H1 (cell line): Measurements from ENCODE around the gene BCAS4. TPM values are rescaled to one million over a fixed set of nuclear protein-coding genes. Genes with fewer than 3 reads are reported as not detected.

Source experiments
- CTCF ChIA-PET: fragments of 300-600 bp; sonication (Branson Sonifier 250); formaldehyde crosslinking; loops from one replicate; lab custom pipeline; 2021; ENCODE audit not compliant: partially characterized antibody; lab: Charles Lee
- POLR2A ChIA-PET: fragments of 300-600 bp; sonication (Branson Sonifier 250); formaldehyde crosslinking; loops from one replicate; lab custom pipeline; 2021; ENCODE audit warnings: inconsistent platforms; ENCODE audit not compliant: partially characterized antibody; lab: Charles Lee
- DNase-seq, 2 experiments: peaks; one replicate each; pipeline versions ENCODE4 v3.0.0 to v3.0.0-alpha.2; 2010 to 2022; ENCODE audit warnings: low spot score in 2 of 2, low read depth in 1 of 2, mixed read lengths in 1 of 2
- FAIRE-seq: peaks from 2 replicates; lab custom pipeline; 2011; peaks lifted over from hg19 to GRCh38; lab: Jason Lieb, UNC
- H2AFZ ChIP-seq: 2 replicates; pipeline ENCODE4 v1.8.1; 2012; ENCODE audit warnings: low read length, inconsistent platforms
- H2AK5ac ChIP-seq: 2 replicates; pipeline ENCODE4 v1.6.1; 2013; ENCODE audit warnings: low read depth, low read length
- H2BK120ac ChIP-seq: replicated peaks from 2 replicates; pipeline ENCODE3; 2013; ENCODE audit warnings: low read depth, low read length, inconsistent platforms
- H2BK12ac ChIP-seq: 2 replicates; pipeline ENCODE4 v1.6.1; 2013; ENCODE audit warnings: low read depth, low read length
- H2BK15ac ChIP-seq: 2 replicates; pipeline ENCODE4 v1.6.1; 2013; ENCODE audit warnings: low read length
- H2BK20ac ChIP-seq: 2 replicates; pipeline ENCODE4 v1.6.1; 2013; ENCODE audit warnings: low read length
- H2BK5ac ChIP-seq: 2 replicates; pipeline ENCODE4 v1.6.1; 2013; ENCODE audit warnings: low read depth, low read length
- H3K14ac ChIP-seq: 2 replicates; pipeline ENCODE4 v1.6.1; 2013; ENCODE audit warnings: inconsistent platforms; ENCODE audit not compliant: insufficient read length
- H3K18ac ChIP-seq: 2 replicates; pipeline ENCODE4 v1.6.1; 2013; ENCODE audit warnings: low read length; ENCODE audit errors: extremely low read depth
- H3K23ac ChIP-seq: 2 replicates; pipeline ENCODE4 v1.6.1; 2013; ENCODE audit warnings: inconsistent platforms; ENCODE audit not compliant: insufficient read length
- H3K23me2 ChIP-seq: 2 replicates; pipeline ENCODE4 v1.6.1; 2013; ENCODE audit warnings: low read depth, low read length
- H3K27ac ChIP-seq: 2 replicates; pipeline ENCODE4 v1.6.1; 2011; ENCODE audit warnings: low read depth, low read length, inconsistent platforms
- H3K27me3 ChIP-seq, 4 experiments: replicated peaks in 1 of 4; 1 replicate in 1 of 4; 2 replicates in 3 of 4; pipeline versions ENCODE4 v1.6.1 to v1.8.1; 2011 to 2013; ENCODE audit warnings: low read length in 3 of 4, mild to moderate bottlenecking in 3 of 4, inconsistent platforms in 2 of 4, mixed read lengths in 2 of 4, moderate library complexity in 1 of 4; ENCODE audit not compliant: control insufficient read depth in 3 of 4, insufficient read depth in 3 of 4; ENCODE audit errors: extremely low read depth in 1 of 4
- H3K36me3 ChIP-seq, 4 experiments: 2 replicates each; pipeline versions ENCODE4 v1.6.1 to v1.8.1; 2011 to 2013; ENCODE audit warnings: mild to moderate bottlenecking in 4 of 4, low read length in 3 of 4, moderate library complexity in 2 of 4, control low read depth in 1 of 4, inconsistent platforms in 1 of 4; ENCODE audit not compliant: insufficient read depth in 4 of 4, control insufficient read depth in 2 of 4
- H3K4ac ChIP-seq: replicated peaks from 2 replicates; pipeline ENCODE3; 2013; ENCODE audit warnings: low read length, low read depth, mixed read lengths, inconsistent platforms; ENCODE audit not compliant: insufficient read length
- H3K4me1 ChIP-seq, 4 experiments: replicated peaks in 1 of 4; 1 replicate in 1 of 4; 2 replicates in 3 of 4; pipeline versions ENCODE4 v1.6.1 to v1.8.1; 2011 to 2013; ENCODE audit warnings: low read length in 3 of 4, inconsistent platforms in 2 of 4, mixed read lengths in 1 of 4; ENCODE audit not compliant: insufficient read depth in 4 of 4, control insufficient read depth in 3 of 4
- H3K4me2 ChIP-seq, 2 experiments: 2 replicates each; pipeline versions ENCODE4 v1.6.1 to v1.8.1; 2011 to 2013; ENCODE audit warnings: low read depth in 2 of 2, low read length in 2 of 2, control low read depth in 1 of 2, inconsistent platforms in 1 of 2, mild to moderate bottlenecking in 1 of 2; ENCODE audit not compliant: insufficient read depth in 1 of 2
- H3K4me3 ChIP-seq, 4 experiments: fragments of 200-600, 300-600 bp in 1 of 4; sonication (generic), shearing (Covaris generic), sonication (Bioruptor Twin) in 1 of 4; 2 replicates each; pipeline versions ENCODE4 v1.5.1 to v1.8.1; 2011 to 2016; ENCODE audit warnings: low read length in 4 of 4, low read depth in 3 of 4, control low read depth in 2 of 4, inconsistent platforms in 2 of 4, mild to moderate bottlenecking in 2 of 4, mixed read lengths in 1 of 4, moderate library complexity in 1 of 4; ENCODE audit not compliant: insufficient read depth in 2 of 4; ENCODE audit errors: extremely low read depth in 1 of 4
- H3K56ac ChIP-seq: replicated peaks from 2 replicates; pipeline ENCODE3; 2013; ENCODE audit warnings: low read depth, mild to moderate bottlenecking, mixed read lengths, low read length, inconsistent platforms; ENCODE audit not compliant: insufficient read length
- H3K79me1 ChIP-seq: 2 replicates; pipeline ENCODE4 v1.6.1; 2013; ENCODE audit warnings: low read depth, low read length, control low read depth
- H3K79me2 ChIP-seq, 2 experiments: 2 replicates each; pipeline versions ENCODE4 v1.6.1 to v1.8.1; 2012 to 2013; ENCODE audit warnings: low read length in 2 of 2, mild to moderate bottlenecking in 2 of 2, inconsistent platforms in 1 of 2; ENCODE audit not compliant: insufficient read depth in 2 of 2, control insufficient read depth in 1 of 2
- H3K9ac ChIP-seq, 4 experiments: replicated peaks in 1 of 4; 1 replicate in 1 of 4; 2 replicates in 3 of 4; pipeline versions ENCODE4 v1.6.1 to v1.8.1; 2011 to 2013; ENCODE audit warnings: low read depth in 3 of 4, low read length in 3 of 4, control low read depth in 2 of 4, mild to moderate bottlenecking in 2 of 4, moderate library complexity in 2 of 4, inconsistent platforms in 1 of 4; ENCODE audit errors: extremely low read depth in 1 of 4
- H3K9me3 ChIP-seq, 2 experiments: 2 replicates each; pipeline versions ENCODE4 v1.6.1 to v1.8.1; 2012 to 2013; ENCODE audit warnings: mild to moderate bottlenecking in 2 of 2, moderate library complexity in 2 of 2, control low read depth in 1 of 2, inconsistent platforms in 1 of 2, low read depth in 1 of 2, low read length in 1 of 2, mixed read lengths in 1 of 2; ENCODE audit not compliant: insufficient read depth in 2 of 2
- H4K20me1 ChIP-seq, 2 experiments: replicated peaks in 1 of 2; 2 replicates each; pipeline versions ENCODE3 to v1.8.1; 2011 to 2013; ENCODE audit warnings: inconsistent platforms in 2 of 2, low read length in 2 of 2, mild to moderate bottlenecking in 1 of 2; ENCODE audit not compliant: insufficient read depth in 2 of 2, control insufficient read depth in 1 of 2
- H4K5ac ChIP-seq: 2 replicates; pipeline ENCODE4 v1.6.1; 2013; ENCODE audit warnings: low read length, low read depth, mixed read lengths, inconsistent platforms; ENCODE audit not compliant: insufficient read length
- H4K8ac ChIP-seq: 2 replicates; pipeline ENCODE4 v1.8.0; 2013; ENCODE audit warnings: mild to moderate bottlenecking, moderate library complexity, low read length, inconsistent platforms; ENCODE audit not compliant: insufficient read depth; ENCODE audit errors: extremely low read depth
- H4K91ac ChIP-seq: replicated peaks from 2 replicates; pipeline ENCODE3; 2013; ENCODE audit warnings: low read length, mixed read lengths, inconsistent platforms; ENCODE audit not compliant: insufficient read length
- CHD1 ChIP-seq: IDR thresholded peaks from 2 replicates; pipeline ENCODE4 v1.6.1; 2012; ENCODE audit warnings: low read depth, low read length, improper control_type of control experiment
- EP300 ChIP-seq, 2 experiments: IDR thresholded peaks; 1 replicate in 1 of 2; 2 replicates in 1 of 2; pipeline ENCODE4 v1.6.1; 2011 to 2012; ENCODE audit warnings: low read depth in 2 of 2, low read length in 2 of 2, mild to moderate bottlenecking in 2 of 2, borderline replicate concordance in 1 of 2, inconsistent platforms in 1 of 2, moderate library complexity in 1 of 2
- FOSL1 ChIP-seq: IDR thresholded peaks from 2 replicates; pipeline ENCODE4 v1.6.1; 2011; ENCODE audit warnings: mild to moderate bottlenecking, low read depth, low read length, moderate library complexity; ENCODE audit not compliant: insufficient read depth
- GABPA ChIP-seq: IDR thresholded peaks from 2 replicates; pipeline ENCODE4 v1.6.1; 2011; ENCODE audit warnings: mild to moderate bottlenecking, low read length, moderate library complexity, borderline replicate concordance; ENCODE audit not compliant: insufficient read depth
- JUND ChIP-seq: IDR thresholded peaks from 2 replicates; pipeline ENCODE4 v1.6.1; 2011; ENCODE audit warnings: mild to moderate bottlenecking, improper control_type of control experiment, low read length
- KDM1A ChIP-seq: fragments of 200-600, 300-600 bp; sonication (generic); IDR thresholded peaks from 2 replicates; pipeline ENCODE4 v1.7.1; 2016; ENCODE audit warnings: mild to moderate bottlenecking, low read length, borderline replicate concordance
- SIN3A ChIP-seq, 2 experiments: IDR thresholded peaks in 1 of 2; conservative IDR thresholded peaks in 1 of 2; 2 replicates each; pipeline ENCODE4 v1.6.1; 2011 to 2012; ENCODE audit warnings: low read length in 2 of 2, improper control_type of control experiment in 1 of 2, low read depth in 1 of 2, mild to moderate bottlenecking in 1 of 2
- WGBS, 2 experiments: shearing (Covaris generic) in 1 of 2; methylation state at CpG; one replicate each; pipeline versions ENCODE4 v1.1.6 to v1.1.7; 2013 to 2015; ENCODE audit warnings: low lambda C conversion rate in 2 of 2, mixed read lengths in 2 of 2, inconsistent platforms in 1 of 2, low coverage in 1 of 2, missing lambda C conversion rate in 1 of 2; ENCODE audit not compliant: insufficient replicate concordance in 2 of 2, insufficient coverage in 1 of 2, insufficient read length in 1 of 2; ENCODE audit errors: extremely low coverage in 1 of 2, missing lambda C conversion rate in 1 of 2; 5-methylcytosine and 5-hydroxymethylcytosine counted together
- polyA plus RNA-seq, 7 experiments: library from polyadenylated mRNA; depleted of rRNA in 3 of 7; stranded (reverse) in 5 of 7; unstranded in 2 of 7; fragments of >200 nt in 5 of 7; fragments of 200-250 nt in 2 of 7; gene quantifications; 1 replicate in 5 of 7; 2 replicates in 1 of 7; 4 replicates in 1 of 7; pipeline versions ENCODE4 v1.2.1 to v1.2.3, GENCODE V29; 2011 to 2013; ENCODE audit warnings: missing spikeins in 2 of 7, mixed read lengths in 2 of 7
- total RNA-seq: library from RNA; stranded (reverse); fragmentation: NEBNext Ultra II Directional; extraction: Animal tissue kit (Norgen Biotek cat#: 25700); gene quantifications from 2 replicates; pipeline ENCODE4 v1.2.1, GENCODE V29; 2021

The BCAS4 gene
- total and polyA plus RNA-seq, 2 of the 8 experiments (the other 6 are each of a cell fraction or from before 2014, with no cell fraction given): 21.2 to 23.6 TPM

GRCh38 chr20:50857348-50857747, 62.5 kb downstream of the BCAS4 start:
- 90% methylated on average over 7 of the region's 7 CpGs; no CpG with 5 or more reads in 1 of the 2 experiments for WGBS, 2 experiments
- no peaks in the 10 kb centered on the region; the same call in 1 of the 2 replicates for H3K23me2 ChIP-seq
- H3K79me1 ChIP-seq: peaks cover 3% of the 10 kb centered on the region; the same call in 1 of the 2 replicates
- H3K27me3 ChIP-seq: no peaks in the 10 kb centered on the region; a peak in 1 of 7 replicates
- H3K56ac ChIP-seq: no peak overlapping the region
- H3K23ac ChIP-seq: no peak overlapping the region
- H4K91ac ChIP-seq: no peak overlapping the region
- H3K4me3 ChIP-seq: no peak overlapping the region
- no peak overlapping the region for H3K4ac ChIP-seq
- FAIRE-seq: no peak
- no peak for DNase-seq
- ChIA-PET POLR2A (no interaction called here), CTCF (interaction anchor here (1.4 to 2.5 kb wide), 5 partner anchors 8 to 63 kb away, joined by 4 to 7 read pairs (median 4); partner anchors contain the start of gene BCAS4)
- no peaks in the 10 kb centered on the region for H3K9me3 ChIP-seq
- no peak overlapping the region for H2BK120ac ChIP-seq
- no peak overlapping the region for H2BK12ac ChIP-seq
- peaks cover 0 to 2% of the 10 kb centered on the region in 2 experiments for H4K20me1 ChIP-seq
- no peak overlapping the region for H3K27ac ChIP-seq
- H4K5ac ChIP-seq: no peak overlapping the region
- no peak overlapping the region for H3K4me2 ChIP-seq
- TF ChIP-seq JUND: no peak
- no peak for TF ChIP-seq EP300 (IDR thresholded peaks at IDR 0.05; ENCODE audit: borderline replicate concordance in 1 of 2, low read depth in 2 of 2, low read length in 2 of 2)
- no peak for TF ChIP-seq GABPA
- no peak for TF ChIP-seq SIN3A (conservative IDR thresholded peaks at IDR 0.05 in 1 of 2, IDR thresholded peaks at IDR 0.05 in 1 of 2; ENCODE audit: low read depth in 1 of 2, low read length in 2 of 2)
- TF ChIP-seq CHD1: no peak
- TF ChIP-seq FOSL1: no peak
- 0 out of 2 replicates have a peak, but pooled peaks have one; percentile 24 for TF ChIP-seq KDM1A
- H2BK20ac ChIP-seq: no peak overlapping the region
- H3K36me3 ChIP-seq: no peaks in the 10 kb centered on the region
- H4K8ac ChIP-seq: no peak overlapping the region
- H3K14ac ChIP-seq: no peak overlapping the region
- H3K9ac ChIP-seq: no peak overlapping the region
- H3K18ac ChIP-seq: no peak overlapping the region
- H2BK15ac ChIP-seq: no peak overlapping the region
- no peak overlapping the region for H2AFZ ChIP-seq
- H3K4me1 ChIP-seq: peaks cover 0 to 10% (median 4%) of the 10 kb centered on the region in 4 experiments; a peak in 4 of 7 replicates
- no peaks in the 10 kb centered on the region for H3K79me2 ChIP-seq
- H2AK5ac ChIP-seq: no peak overlapping the region
- H2BK5ac ChIP-seq: no peak overlapping the region
